GM21576 (cell line): ENCODE measurements around the gene ART3.

Source experiments
- ATAC-seq: cut with Tn5 transposase; IDR thresholded peaks from one replicate; pipeline ENCODE4 v1.9.1; 2021; ENCODE audit warnings: mild to moderate bottlenecking, moderate library complexity; ENCODE audit not compliant: unreplicated experiment

Gene ART3

GRCh38 chr4:76067652-76068286 is 6.7 kb upstream of the ART3 start:
- peak; percentile 73 for ATAC-seq

- ATAC-seq, result no peak
Observed at GRCh38 chr4:76072760-76073159, 1.7 kb upstream of the ART3 start.

GRCh38 chr4:76074993-76075600 is 588 bp downstream of the ART3 start:
- no peak for ATAC-seq

GRCh38 chr4:76078033-76078613 is 3.6 kb downstream of the ART3 start:
- ATAC-seq, result no peak

- ATAC-seq, result no peak
Observed at GRCh38 chr4:76083386-76083988, 9.0 kb downstream of the ART3 start.

- no peak for ATAC-seq
Observed at GRCh38 chr4:76084542-76084941, 10.0 kb downstream of the ART3 start.

- ATAC-seq, result no peak
Observed at GRCh38 chr4:76087007-76087769, 12.7 kb downstream of the ART3 start.

- no peak for ATAC-seq
Observed at GRCh38 chr4:76088719-76089118, 14.2 kb downstream of the ART3 start.

- ATAC-seq, result no peak
Observed at GRCh38 chr4:76090241-76090691, 15.8 kb downstream of the ART3 start.

- ATAC-seq, result no peak
Observed at GRCh38 chr4:76091052-76091451, 16.5 kb downstream of the ART3 start.

GRCh38 chr4:76095568-76095967 is 21.1 kb downstream of the ART3 start:
- no peak for ATAC-seq

- ATAC-seq, result no peak
Observed at GRCh38 chr4:76096076-76096475, 21.6 kb downstream of the ART3 start.

- ATAC-seq, result no peak
Observed at GRCh38 chr4:76105652-76106051, 31.1 kb downstream of the ART3 start.

- ATAC-seq, result no peak
Observed at GRCh38 chr4:76106442-76106841, 31.9 kb downstream of the ART3 start.

- ATAC-seq, result no peak
Observed at GRCh38 chr4:76108467-76109181, 34.1 kb downstream of the ART3 start.

GRCh38 chr4:76116821-76117220 is 42.3 kb downstream of the ART3 start:
- no peak for ATAC-seq

GRCh38 chr4:76117536-76117935 is 43.0 kb downstream of the ART3 start:
- ATAC-seq, result no peak

GRCh38 chr4:76120199-76120598 is 45.7 kb downstream of the ART3 start:
- no peak for ATAC-seq

GRCh38 chr4:76125816-76126215 is 51.3 kb downstream of the ART3 start:
- ATAC-seq, result no peak

- no peak for ATAC-seq
Observed at GRCh38 chr4:76127754-76128153, 53.2 kb downstream of the ART3 start.

GRCh38 chr4:76141241-76141640 is 66.7 kb downstream of the ART3 start:
- ATAC-seq, result no peak
